Measurements from ENCODE around the gene METAP1. TPM values are rescaled to one million over a fixed set of nuclear protein-coding genes. Genes with fewer than 3 reads are reported as not detected.

The METAP1 gene
- total and polyA plus RNA-seq, 2 experiments from 2014 or later = 64.1 to 122 TPM

DNA sequence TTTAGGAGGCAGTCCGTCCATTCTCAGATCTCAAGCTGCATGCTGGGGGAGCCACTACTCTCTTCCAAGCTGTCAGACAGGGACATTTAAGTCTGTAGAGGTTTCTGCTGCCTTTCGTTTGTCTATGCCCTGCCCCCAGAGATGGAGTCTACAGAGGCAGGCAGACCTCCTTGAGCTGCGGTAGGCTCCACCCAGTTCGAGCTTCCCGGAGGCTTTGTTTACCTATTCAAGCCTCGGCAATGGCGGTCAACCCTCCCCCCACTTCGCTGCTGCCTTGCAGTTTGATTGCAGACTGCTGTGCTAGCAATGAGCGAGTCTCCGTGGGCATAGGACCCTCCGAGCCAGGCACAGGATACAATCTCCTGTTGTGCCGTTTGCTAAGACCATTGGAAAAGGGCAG, 103.8 kb downstream of the METAP1 start:
- no peak overlapping the region for H2AFZ ChIP-seq
- H3K4me3 ChIP-seq = no peak overlapping the region
- no peak overlapping the region for H3K4me2 ChIP-seq
- H3K36me3 ChIP-seq (ENCODE audit: insufficient read depth) = peaks cover 5% of the 10 kb centered on the region
- Mint-ChIP-seq H3K9me3 (peaks cover 25% of the 10 kb centered on the region), H3K4me3 (no peak overlapping the region), H3K4me1 (no peaks in the 10 kb centered on the region), H3K27me3 (ENCODE audit: insufficient read depth, low read depth, poor library complexity) (no peaks in the 10 kb centered on the region), H3K27ac (no peak overlapping the region), H3K36me3 (ENCODE audit: low read depth) (peaks cover 22% of the 10 kb centered on the region)
- no peaks in the 10 kb centered on the region for H4K20me1 ChIP-seq (replicated peaks; ENCODE audit: insufficient read depth)
- ATAC-seq (no peak), DNase-seq (ENCODE audit: low spot score) (no peak)
- TF ChIP-seq, protein P1, sequence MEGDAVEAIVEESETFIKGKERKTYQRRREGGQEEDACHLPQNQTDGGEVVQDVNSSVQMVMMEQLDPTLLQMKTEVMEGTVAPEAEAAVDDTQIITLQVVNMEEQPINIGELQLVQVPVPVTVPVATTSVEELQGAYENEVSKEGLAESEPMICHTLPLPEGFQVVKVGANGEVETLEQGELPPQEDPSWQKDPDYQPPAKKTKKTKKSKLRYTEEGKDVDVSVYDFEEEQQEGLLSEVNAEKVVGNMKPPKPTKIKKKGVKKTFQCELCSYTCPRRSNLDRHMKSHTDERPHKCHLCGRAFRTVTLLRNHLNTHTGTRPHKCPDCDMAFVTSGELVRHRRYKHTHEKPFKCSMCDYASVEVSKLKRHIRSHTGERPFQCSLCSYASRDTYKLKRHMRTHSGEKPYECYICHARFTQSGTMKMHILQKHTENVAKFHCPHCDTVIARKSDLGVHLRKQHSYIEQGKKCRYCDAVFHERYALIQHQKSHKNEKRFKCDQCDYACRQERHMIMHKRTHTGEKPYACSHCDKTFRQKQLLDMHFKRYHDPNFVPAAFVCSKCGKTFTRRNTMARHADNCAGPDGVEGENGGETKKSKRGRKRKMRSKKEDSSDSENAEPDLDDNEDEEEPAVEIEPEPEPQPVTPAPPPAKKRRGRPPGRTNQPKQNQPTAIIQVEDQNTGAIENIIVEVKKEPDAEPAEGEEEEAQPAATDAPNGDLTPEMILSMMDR (conservative IDR thresholded peaks at IDR 0.05; ENCODE audit: low read depth in 2 of 2) = no peak
- no peak for TF ChIP-seq NANOG (IDR thresholded peaks at IDR 0.05; ENCODE audit: borderline replicate concordance)
- TF ChIP-seq CREB1 (CRISPR knock-in tag; IDR thresholded peaks at IDR 0.05; ENCODE audit: low read depth) = no peak
- no peak for TF ChIP-seq ZNF331 (CRISPR knock-in tag; IDR thresholded peaks at IDR 0.05; ENCODE audit: low read depth)
- no peak for TF ChIP-seq ZNF114 (CRISPR knock-in tag; IDR thresholded peaks at IDR 0.05)
- TF ChIP-seq, protein P2, sequence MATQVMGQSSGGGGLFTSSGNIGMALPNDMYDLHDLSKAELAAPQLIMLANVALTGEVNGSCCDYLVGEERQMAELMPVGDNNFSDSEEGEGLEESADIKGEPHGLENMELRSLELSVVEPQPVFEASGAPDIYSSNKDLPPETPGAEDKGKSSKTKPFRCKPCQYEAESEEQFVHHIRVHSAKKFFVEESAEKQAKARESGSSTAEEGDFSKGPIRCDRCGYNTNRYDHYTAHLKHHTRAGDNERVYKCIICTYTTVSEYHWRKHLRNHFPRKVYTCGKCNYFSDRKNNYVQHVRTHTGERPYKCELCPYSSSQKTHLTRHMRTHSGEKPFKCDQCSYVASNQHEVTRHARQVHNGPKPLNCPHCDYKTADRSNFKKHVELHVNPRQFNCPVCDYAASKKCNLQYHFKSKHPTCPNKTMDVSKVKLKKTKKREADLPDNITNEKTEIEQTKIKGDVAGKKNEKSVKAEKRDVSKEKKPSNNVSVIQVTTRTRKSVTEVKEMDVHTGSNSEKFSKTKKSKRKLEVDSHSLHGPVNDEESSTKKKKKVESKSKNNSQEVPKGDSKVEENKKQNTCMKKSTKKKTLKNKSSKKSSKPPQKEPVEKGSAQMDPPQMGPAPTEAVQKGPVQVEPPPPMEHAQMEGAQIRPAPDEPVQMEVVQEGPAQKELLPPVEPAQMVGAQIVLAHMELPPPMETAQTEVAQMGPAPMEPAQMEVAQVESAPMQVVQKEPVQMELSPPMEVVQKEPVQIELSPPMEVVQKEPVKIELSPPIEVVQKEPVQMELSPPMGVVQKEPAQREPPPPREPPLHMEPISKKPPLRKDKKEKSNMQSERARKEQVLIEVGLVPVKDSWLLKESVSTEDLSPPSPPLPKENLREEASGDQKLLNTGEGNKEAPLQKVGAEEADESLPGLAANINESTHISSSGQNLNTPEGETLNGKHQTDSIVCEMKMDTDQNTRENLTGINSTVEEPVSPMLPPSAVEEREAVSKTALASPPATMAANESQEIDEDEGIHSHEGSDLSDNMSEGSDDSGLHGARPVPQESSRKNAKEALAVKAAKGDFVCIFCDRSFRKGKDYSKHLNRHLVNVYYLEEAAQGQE (IDR thresholded peaks at IDR 0.05; ENCODE audit: unreplicated experiment) = no peak
- TF ChIP-seq EZH2phosphoT487 (IDR thresholded peaks at IDR 0.05; ENCODE audit: unreplicated experiment) = no peak
- TF ChIP-seq, protein P3, sequence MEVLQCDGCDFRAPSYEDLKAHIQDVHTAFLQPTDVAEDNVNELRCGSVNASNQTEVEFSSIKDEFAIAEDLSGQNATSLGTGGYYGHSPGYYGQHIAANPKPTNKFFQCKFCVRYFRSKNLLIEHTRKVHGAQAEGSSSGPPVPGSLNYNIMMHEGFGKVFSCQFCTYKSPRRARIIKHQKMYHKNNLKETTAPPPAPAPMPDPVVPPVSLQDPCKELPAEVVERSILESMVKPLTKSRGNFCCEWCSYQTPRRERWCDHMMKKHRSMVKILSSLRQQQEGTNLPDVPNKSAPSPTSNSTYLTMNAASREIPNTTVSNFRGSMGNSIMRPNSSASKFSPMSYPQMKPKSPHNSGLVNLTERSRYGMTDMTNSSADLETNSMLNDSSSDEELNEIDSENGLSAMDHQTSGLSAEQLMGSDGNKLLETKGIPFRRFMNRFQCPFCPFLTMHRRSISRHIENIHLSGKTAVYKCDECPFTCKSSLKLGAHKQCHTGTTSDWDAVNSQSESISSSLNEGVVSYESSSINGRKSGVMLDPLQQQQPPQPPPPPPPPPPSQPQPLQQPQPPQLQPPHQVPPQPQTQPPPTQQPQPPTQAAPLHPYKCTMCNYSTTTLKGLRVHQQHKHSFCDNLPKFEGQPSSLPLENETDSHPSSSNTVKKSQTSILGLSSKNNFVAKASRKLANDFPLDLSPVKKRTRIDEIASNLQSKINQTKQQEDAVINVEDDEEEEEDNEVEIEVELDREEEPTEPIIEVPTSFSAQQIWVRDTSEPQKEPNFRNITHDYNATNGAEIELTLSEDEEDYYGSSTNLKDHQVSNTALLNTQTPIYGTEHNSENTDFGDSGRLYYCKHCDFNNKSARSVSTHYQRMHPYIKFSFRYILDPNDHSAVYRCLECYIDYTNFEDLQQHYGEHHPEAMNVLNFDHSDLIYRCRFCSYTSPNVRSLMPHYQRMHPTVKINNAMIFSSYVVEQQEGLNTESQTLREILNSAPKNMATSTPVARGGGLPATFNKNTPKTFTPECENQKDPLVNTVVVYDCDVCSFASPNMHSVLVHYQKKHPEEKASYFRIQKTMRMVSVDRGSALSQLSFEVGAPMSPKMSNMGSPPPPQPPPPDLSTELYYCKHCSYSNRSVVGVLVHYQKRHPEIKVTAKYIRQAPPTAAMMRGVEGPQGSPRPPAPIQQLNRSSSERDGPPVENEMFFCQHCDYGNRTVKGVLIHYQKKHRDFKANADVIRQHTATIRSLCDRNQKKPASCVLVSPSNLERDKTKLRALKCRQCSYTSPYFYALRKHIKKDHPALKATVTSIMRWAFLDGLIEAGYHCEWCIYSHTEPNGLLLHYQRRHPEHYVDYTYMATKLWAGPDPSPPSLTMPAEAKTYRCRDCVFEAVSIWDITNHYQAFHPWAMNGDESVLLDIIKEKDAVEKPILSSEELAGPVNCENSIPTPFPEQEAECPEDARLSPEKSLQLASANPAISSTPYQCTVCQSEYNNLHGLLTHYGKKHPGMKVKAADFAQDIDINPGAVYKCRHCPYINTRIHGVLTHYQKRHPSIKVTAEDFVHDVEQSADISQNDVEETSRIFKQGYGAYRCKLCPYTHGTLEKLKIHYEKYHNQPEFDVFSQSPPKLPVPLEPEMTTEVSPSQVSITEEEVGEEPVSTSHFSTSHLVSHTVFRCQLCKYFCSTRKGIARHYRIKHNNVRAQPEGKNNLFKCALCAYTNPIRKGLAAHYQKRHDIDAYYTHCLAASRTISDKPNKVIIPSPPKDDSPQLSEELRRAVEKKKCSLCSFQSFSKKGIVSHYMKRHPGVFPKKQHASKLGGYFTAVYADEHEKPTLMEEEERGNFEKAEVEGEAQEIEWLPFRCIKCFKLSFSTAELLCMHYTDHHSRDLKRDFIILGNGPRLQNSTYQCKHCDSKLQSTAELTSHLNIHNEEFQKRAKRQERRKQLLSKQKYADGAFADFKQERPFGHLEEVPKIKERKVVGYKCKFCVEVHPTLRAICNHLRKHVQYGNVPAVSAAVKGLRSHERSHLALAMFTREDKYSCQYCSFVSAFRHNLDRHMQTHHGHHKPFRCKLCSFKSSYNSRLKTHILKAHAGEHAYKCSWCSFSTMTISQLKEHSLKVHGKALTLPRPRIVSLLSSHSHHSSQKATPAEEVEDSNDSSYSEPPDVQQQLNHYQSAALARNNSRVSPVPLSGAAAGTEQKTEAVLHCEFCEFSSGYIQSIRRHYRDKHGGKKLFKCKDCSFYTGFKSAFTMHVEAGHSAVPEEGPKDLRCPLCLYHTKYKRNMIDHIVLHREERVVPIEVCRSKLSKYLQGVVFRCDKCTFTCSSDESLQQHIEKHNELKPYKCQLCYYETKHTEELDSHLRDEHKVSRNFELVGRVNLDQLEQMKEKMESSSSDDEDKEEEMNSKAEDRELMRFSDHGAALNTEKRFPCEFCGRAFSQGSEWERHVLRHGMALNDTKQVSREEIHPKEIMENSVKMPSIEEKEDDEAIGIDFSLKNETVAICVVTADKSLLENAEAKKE (CRISPR knock-in tag; IDR thresholded peaks at IDR 0.05) = no peak
- TF ChIP-seq EZH2 (IDR thresholded peaks at IDR 0.05; ENCODE audit: low read depth, unreplicated experiment) = no peak
- no peak for TF ChIP-seq JUNB (IDR thresholded peaks at IDR 0.05; ENCODE audit: unreplicated experiment)
- no peak for TF ChIP-seq STAT1 (IDR thresholded peaks at IDR 0.05; ENCODE audit: unreplicated experiment)
- TF ChIP-seq, protein P4, sequence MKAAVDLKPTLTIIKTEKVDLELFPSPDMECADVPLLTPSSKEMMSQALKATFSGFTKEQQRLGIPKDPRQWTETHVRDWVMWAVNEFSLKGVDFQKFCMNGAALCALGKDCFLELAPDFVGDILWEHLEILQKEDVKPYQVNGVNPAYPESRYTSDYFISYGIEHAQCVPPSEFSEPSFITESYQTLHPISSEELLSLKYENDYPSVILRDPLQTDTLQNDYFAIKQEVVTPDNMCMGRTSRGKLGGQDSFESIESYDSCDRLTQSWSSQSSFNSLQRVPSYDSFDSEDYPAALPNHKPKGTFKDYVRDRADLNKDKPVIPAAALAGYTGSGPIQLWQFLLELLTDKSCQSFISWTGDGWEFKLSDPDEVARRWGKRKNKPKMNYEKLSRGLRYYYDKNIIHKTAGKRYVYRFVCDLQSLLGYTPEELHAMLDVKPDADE (IDR thresholded peaks at IDR 0.05) = no peak
- TF ChIP-seq POLR2AphosphoS5 (IDR thresholded peaks at IDR 0.05; ENCODE audit: low read depth) = no peak
- no peaks in the 10 kb centered on the region for H3K4me1 ChIP-seq (ENCODE audit: insufficient read depth)
- no peaks in the 10 kb centered on the region for H3K79me2 ChIP-seq (replicated peaks; ENCODE audit: insufficient read depth)
- no peaks in the 10 kb centered on the region for H3K9me2 ChIP-seq (ENCODE audit: insufficient read depth)
- no peak overlapping the region for H3K27ac ChIP-seq (ENCODE audit: low read depth)
- H3K27me3 ChIP-seq (ENCODE audit: insufficient read depth) = no peaks in the 10 kb centered on the region
- H3F3A ChIP-seq (replicated peaks; ENCODE audit: low read depth) = no peaks in the 10 kb centered on the region

Data from GM23338 (cell line).